Measurements from ENCODE around the gene GDPD3. TPM values are rescaled to one million over a fixed set of nuclear protein-coding genes. Genes with fewer than 3 reads are reported as not detected.

GDPD3 gene
- total RNA-seq, 2 donors from 2014 or later, result 16.7 to 25.8 TPM

DNA sequence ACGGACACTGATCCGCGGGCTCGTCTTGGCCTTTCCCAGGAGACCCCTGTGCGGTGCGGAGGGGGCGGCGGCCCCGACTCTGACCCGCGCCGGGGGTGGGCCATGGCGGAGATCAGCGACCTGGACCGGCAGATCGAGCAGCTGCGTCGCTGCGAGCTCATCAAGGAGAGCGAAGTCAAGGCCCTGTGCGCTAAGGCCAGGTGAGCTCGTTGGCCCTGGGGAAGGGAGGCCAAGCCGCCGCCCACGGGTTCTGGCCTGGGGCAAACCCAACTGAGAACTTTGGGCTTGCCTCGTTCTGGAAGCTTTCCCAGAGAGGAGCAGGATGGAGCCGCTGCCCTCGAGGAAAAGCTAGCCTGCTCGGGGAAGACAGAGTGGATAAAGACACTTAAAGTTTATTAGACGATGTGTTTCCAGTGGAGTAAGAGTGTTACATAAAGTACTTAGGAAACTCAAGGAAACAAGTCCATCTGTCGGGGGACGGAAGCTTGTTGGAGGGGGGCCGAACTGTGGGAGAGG lies 37.0 kb downstream of the GDPD3 start:
- Mint-ChIP-seq H3K9me3 (no peaks in the 10 kb centered on the region), H3K36me3 (peaks cover 26 to 27% of the 10 kb centered on the region in 2 donors), H3K27ac (peak overlapping the region; percentile 91 to 97)
- peak; percentile 9 to 10 for ATAC-seq
- no peak for DNase-seq (ENCODE audit: low spot score in 2 of 2)

DNA sequence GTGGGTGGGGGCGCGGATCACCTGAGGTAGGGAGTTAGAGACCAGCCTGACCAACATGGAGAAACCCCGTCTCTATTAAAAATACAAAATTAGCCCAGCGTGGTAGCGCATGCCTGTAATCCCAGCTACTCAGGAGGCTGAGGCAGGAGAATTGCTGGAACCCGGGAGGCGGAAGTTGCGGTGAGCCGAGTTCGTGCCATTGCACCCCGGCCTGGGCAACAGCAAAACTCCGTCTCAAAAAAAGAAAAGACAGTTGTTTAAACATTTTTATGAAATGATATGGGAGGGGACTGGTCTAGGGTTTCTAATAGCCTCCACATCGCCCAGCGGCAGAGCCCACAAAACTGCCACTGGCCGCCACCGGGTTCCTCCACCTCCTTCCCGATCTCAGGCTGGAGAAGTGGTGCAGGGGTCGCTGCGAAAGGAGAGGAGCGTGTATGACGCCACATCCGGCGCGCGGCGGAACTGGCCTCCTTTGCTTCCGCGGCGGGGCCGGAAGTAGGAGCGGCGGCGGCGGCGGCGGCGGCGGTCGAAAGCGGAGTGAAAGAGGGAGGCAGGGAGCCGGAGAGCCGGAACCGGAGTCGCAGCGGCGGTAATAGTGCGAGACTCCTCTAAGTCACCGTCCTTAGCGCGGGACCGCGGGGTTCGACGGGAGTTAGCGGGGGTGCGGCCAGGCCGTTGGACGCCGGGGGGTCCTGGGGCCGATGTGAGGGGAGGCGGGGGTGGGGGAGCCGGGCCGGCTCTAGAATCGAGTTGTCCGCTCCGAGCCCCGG lies 37.6 kb downstream of the GDPD3 start, which contains the start of gene PPP4C:
Gene PPP4C, plus strand, starts transcription at position 492 of the 773 bp plus-strand sequence. CDS start 384 bp downstream, outside the sequence.
- H3K27ac Mint-ChIP-seq, result peak within 1 kb of the TSS; percentile 91 to 97
- H3K9me3 Mint-ChIP-seq, result no peaks in the 10 kb centered on the region
- H3K36me3 Mint-ChIP-seq, result peaks cover 26 to 27% of the 10 kb centered on the region in 2 donors
- ATAC-seq, result peak; percentile 91 to 93
- DNase-seq (ENCODE audit: low spot score in 2 of 2), result peak; percentile 90 to 92

DNA sequence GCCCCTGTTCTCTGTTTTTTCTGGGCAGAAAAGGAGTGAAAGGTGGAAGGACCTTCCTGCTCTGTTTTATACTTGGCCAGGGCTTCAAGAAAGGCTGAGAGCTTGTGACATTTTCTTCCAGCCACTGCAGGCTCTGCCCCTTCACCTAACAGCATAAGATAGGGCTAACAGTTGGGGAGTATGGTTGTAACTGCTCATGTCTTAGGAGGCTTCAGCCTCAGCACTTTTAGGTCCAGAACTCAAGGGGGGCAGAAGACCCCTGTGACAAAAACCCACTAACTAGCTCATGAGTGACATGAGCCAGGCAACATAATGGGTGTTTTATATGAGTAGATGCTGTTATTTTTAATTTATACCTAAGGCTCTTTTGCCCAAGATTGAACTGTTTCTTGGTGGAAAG lies 42.8 kb downstream of the GDPD3 start:
- H3K9me3 Mint-ChIP-seq, result no peaks in the 10 kb centered on the region
- DNase-seq (ENCODE audit: low spot score in 2 of 2) (no peak), ATAC-seq (no peak)
- H3K27ac Mint-ChIP-seq, result peak overlapping the region in 1 of 2 donors; percentile 65
- H3K36me3 Mint-ChIP-seq, result peaks cover 34 to 45% of the 10 kb centered on the region in 2 donors

DNA sequence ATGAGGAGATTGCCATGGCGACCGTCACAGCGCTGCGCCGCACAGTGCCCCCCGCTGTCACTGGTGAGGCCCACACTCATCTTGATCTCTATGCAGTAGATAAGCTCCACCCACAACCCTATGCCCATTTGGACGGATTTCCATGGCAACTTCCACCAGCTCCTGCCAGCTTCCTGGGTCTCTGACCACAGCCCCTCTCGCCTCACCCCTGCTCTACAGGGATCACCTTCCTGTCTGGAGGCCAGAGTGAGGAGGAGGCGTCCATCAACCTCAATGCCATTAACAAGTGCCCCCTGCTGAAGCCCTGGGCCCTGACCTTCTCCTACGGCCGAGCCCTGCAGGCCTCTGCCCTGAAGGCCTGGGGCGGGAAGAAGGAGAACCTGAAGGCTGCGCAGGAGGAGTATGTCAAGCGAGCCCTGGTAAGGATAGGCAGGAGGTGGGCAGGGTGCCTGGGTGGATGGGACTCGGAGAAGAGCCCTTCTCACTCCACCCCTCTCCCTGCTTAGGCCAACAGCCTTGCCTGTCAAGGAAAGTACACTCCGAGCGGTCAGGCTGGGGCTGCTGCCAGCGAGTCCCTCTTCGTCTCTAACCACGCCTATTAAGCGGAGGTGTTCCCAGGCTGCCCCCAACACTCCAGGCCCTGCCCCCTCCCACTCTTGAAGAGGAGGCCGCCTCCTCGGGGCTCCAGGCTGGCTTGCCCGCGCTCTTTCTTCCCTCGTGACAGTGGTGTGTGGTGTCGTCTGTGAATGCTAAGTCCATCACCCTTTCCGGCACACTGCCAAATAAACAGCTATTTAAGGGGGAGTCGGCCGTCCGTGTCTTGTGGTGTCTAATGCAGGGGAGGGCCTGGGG lies 43.5 kb downstream of the GDPD3 start:
- DNase-seq (ENCODE audit: low spot score in 2 of 2) (no peak), ATAC-seq (no peak)
- Mint-ChIP-seq H3K27ac (peak overlapping the region; percentile 41 to 85), H3K36me3 (peaks cover 38 to 50% of the 10 kb centered on the region in 2 donors), H3K9me3 (no peaks in the 10 kb centered on the region)

DNA sequence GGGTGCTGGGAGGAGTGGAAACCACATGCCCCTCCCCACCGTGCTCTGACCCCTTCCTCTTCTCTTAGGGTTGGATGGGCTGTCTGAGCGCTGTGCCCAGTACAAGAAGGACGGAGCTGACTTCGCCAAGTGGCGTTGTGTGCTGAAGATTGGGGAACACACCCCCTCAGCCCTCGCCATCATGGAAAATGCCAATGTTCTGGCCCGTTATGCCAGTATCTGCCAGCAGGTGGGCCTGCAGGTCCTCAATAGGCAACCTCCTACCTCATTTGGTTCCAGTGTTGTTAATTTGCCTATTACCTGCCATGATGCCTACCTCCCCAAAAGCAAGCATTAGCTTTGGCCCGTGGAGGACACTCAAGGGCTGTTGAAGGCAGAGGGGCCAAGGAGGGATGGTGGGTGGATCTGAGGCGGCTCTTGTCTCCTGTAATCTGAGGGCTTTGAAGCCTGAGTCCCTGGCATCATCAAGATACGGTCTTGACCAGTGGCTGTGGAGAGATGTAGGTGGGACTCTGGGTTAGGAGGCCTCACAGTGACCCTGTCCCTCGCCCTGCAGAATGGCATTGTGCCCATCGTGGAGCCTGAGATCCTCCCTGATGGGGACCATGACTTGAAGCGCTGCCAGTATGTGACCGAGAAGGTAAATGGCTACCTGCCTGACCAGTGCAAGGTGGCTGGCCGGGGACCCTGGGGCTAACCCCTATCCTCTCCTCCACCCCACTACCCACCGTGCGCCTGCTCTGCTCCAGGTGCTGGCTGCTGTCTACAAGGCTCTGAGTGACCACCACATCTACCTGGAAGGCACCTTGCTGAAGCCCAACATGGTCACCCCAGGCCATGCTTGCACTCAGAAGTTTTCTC lies 44.4 kb downstream of the GDPD3 start:
- no peak for ATAC-seq
- peak in 1 of 2 donors; percentile 54 for DNase-seq (ENCODE audit: low spot score in 2 of 2)
- peaks cover 46 to 55% of the 10 kb centered on the region in 2 donors for H3K36me3 Mint-ChIP-seq
- H3K9me3 Mint-ChIP-seq, result no peaks in the 10 kb centered on the region
- peak overlapping the region; percentile 41 to 85 for H3K27ac Mint-ChIP-seq

DNA sequence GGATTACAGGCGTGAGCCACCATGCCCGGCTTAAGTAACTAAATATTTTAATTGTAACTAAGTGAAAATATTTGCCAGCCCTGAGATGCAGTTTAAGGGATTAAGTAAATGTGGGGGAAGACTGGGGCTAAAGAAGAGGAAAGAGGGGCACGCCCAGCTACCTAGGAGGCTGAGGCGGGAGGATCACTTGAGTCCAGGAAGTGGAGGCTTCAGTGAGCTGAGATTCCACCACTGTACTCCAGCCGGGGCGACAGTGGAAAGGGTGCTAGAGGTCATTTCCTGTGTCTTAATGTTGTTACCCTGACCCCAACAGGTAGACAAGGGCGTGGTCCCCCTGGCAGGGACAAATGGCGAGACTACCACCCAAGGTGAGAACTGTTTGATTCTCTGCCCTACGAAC lies 45.0 kb downstream of the GDPD3 start:
- no peak for DNase-seq (ENCODE audit: low spot score in 2 of 2)
- Mint-ChIP-seq H3K9me3 (no peaks in the 10 kb centered on the region), H3K36me3 (peaks cover 49 to 58% of the 10 kb centered on the region in 2 donors), H3K27ac (peak overlapping the region; percentile 20 to 91)
- no peak for ATAC-seq

DNA sequence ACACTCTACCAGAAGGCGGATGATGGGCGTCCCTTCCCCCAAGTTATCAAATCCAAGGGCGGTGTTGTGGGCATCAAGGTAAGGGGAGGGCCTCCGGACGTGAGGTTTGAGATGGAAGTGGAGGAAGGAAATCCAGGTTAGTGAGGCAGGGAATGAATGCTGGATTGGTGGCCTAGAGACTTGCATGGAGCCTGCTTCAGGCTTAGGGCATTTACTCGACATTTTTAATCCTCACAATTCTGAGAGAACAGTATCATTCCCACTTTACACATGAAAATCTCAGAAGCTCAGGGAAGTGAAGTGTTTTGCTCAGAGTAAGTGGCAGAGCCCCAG lies 45.8 kb downstream of the GDPD3 start:
- H3K27ac Mint-ChIP-seq, result peak overlapping the region; percentile 92 to 98
- no peaks in the 10 kb centered on the region for H3K9me3 Mint-ChIP-seq
- DNase-seq (ENCODE audit: low spot score in 2 of 2), result no peak
- no peak for ATAC-seq
- peaks cover 49 to 58% of the 10 kb centered on the region in 2 donors for H3K36me3 Mint-ChIP-seq

DNA sequence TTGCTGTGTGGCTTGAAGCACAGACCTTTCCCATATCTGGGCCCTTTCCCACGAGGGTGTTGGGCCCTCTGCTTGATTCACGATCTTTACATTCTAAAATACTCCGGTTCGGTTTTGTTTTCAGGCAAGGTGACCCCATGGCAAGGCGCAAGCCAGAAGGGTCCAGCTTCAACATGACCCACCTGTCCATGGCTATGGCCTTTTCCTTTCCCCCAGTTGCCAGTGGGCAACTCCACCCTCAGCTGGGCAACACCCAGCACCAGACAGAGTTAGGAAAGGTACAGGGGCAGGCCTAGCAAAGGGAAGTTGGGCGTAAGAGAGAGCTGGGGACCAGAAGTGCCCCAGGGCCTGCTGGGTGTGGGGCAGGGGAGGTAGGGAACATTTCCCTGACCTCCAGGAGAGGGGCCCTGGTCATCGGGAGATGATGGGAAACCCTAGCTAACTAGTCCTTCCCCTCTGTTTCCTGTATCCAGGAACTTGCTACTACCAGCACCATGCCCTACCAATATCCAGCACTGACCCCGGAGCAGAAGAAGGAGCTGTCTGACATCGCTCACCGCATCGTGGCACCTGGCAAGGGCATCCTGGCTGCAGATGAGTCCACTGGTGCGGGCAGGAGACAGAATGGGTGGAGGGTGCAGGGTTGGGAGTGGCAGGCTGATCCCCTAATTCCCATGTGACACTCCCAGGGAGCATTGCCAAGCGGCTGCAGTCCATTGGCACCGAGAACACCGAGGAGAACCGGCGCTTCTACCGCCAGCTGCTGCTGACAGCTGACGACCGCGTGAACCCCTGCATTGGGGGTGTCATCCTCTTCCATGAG lies 46.4 kb downstream of the GDPD3 start:
- H3K27ac Mint-ChIP-seq, result peak overlapping the region; percentile 92 to 98
- peaks cover 49 to 58% of the 10 kb centered on the region in 2 donors for H3K36me3 Mint-ChIP-seq
- DNase-seq (ENCODE audit: low spot score in 2 of 2) (no peak), ATAC-seq (no peak)
- no peaks in the 10 kb centered on the region for H3K9me3 Mint-ChIP-seq

DNA sequence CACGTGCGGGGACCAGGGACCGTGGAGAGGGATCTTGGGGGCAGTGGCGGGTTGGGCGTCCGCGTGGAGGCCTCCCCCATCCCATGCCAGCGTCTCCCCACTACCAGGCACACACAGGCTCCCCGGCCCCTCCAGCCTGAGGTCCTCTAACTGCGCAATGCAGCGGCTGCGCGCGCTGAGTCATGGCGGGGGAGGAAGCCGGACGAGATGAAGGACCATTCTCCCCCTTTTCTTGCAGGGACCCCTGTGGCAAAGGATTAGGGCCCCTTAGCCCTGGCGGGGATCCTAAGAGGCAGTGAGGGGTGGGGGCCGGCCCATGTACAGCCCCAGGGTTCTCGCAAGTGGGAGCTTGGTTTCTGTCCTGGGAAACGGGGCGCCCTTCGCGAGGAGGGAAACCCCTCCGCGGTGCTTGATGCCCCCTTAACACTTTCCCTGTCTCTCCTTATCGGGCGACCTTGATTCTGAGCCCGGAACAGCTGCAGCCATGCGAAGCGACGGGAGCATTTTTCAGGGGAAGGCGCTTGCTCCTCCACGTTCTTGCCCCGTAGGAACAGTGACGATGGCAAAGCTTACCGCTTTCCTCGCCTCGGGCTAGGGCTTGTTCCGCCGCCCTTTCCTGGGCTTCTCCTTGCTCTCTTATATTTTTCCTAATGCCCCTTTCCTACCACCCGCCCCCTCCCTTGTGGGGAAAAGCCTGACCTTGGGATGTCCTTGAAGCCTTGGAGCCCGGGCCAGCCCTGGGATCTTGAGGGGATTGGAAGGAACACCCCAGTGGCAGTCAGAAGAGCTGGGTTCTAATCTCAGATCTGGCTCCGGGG lies 47.2 kb downstream of the GDPD3 start:
- Mint-ChIP-seq H3K27ac (peak overlapping the region; percentile 92 to 98), H3K9me3 (no peaks in the 10 kb centered on the region), H3K36me3 (peaks cover 49 to 58% of the 10 kb centered on the region in 2 donors)
- peak; percentile 34 to 61 for DNase-seq (ENCODE audit: low spot score in 2 of 2)
- ATAC-seq, result peak in 1 of 2 donors; percentile 0

DNA sequence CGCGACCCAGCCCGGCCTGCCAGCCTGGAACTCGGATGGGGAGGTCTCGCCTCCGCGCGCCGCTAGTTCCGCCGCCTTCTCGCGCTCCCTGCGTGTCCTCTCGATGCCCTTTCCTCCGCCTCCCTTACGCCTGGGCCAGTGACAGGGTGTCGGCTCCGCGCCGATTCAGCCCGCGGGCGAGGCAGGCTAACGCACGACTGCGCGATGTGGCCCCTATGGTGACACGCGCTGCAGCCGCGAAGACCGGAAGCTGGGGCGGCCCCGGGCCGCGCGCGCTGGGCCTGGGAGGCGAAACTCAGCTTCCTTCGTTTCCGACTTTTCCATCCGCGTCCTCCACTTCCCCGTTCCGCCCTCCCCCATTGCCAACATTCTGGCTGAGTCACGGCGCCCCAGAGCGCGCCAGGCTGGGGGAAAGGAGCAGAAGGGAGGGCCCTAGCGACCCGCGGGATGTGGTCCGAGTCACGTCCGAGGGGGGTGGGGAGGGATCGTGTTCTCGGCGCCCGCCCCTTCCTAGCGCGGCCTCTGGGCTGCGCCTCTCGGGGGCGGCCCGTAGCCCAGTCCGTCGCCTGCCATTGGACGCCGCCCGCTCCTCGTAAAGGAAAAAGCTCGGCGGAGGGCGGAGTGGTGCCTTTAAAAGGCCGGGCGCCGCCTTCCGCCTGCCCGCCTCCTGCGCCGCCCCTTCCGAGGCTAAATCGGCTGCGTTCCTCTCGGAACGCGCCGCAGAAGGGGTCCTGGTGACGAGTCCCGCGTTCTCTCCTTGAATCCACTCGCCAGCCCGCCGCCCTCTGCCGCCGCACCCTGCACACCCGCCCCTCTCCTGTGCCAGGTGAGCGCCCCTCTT lies 48.0 kb downstream of the GDPD3 start, which contains the start of gene ALDOA:
Gene ALDOA, plus strand, starts transcription at position 659 of the 841 bp plus-strand sequence. CDS start 1,138 bp downstream, outside the sequence.
- H3K36me3 Mint-ChIP-seq, result peaks cover 47 to 55% of the 10 kb centered on the region in 2 donors
- DNase-seq (ENCODE audit: low spot score in 2 of 2) (peak; percentile 96 to 99), ATAC-seq (peak; percentile 87 to 90)
- peak within 1 kb of the TSS; percentile 92 to 98 for H3K27ac Mint-ChIP-seq
- no peaks in the 10 kb centered on the region for H3K9me3 Mint-ChIP-seq

DNA sequence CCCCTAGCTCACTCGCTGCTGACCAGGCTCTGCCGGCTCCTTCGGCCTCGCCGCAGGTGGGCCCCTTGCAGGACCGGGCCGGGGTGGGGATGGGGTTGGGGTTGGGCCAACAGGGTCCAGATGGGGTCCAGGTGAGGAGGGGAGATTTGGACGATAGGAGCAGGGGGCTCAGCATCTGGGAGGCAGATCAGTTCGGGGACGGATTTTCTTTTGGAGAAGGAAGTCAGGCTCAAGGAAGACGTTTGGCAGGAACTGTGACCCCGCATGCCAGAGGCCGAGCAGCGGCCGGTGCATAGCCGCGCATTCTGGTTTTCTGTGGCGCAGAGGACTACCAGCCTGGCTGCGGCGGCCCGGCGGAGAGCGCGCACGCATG lies 48.6 kb downstream of the GDPD3 start:
- Mint-ChIP-seq H3K9me3 (no peaks in the 10 kb centered on the region), H3K27ac (peak overlapping the region; percentile 92), H3K36me3 (peaks cover 41 to 49% of the 10 kb centered on the region in 2 donors)
- DNase-seq (ENCODE audit: low spot score in 2 of 2), result peak in 1 of 2 donors; percentile 70
- ATAC-seq, result no peak

DNA sequence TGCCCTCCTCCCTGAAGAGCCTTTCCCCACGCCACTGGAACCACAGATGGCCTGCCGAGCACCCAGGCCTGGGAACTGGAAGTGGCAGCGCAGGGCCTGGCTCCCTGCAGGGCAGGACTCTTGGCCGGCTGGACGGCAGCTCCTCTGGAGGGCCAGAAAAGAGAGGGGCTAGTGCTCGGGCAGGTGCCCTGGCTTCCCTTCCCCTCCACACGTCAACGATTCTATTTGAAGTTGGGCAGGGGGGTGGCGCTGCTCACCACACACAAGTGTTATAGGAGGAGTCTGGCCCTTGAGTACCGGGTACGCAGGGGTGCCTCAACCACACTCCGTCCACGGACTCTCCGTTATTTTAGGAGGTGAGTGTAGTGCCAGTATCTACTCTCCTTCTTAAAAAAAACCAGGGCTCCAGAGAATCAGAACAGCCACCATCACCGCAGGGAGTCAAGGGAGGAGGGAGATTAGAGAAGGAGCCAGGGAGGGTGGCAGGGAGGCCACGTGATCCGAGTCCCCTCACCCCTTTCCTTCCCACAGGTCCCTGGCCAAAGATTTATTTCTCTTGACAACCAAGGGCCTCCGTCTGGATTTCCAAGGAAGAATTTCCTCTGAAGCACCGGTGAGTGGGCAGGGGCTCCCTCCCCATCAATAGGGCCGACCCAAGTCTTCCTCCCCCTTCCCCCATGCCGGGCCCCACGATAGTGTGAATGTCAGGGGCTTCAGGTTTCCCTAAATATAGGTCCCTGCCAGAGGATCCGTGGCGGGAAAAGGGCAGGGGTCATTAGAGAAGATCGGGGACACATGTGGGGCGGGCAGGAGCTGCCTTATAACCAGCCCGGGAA lies 49.2 kb downstream of the GDPD3 start:
- Mint-ChIP-seq H3K36me3 (peaks cover 35 to 43% of the 10 kb centered on the region in 2 donors), H3K9me3 (no peaks in the 10 kb centered on the region), H3K27ac (peak overlapping the region; percentile 92 to 99)
- peak; percentile 68 to 83 for DNase-seq (ENCODE audit: low spot score in 2 of 2)
- peak; percentile 25 to 42 for ATAC-seq

DNA sequence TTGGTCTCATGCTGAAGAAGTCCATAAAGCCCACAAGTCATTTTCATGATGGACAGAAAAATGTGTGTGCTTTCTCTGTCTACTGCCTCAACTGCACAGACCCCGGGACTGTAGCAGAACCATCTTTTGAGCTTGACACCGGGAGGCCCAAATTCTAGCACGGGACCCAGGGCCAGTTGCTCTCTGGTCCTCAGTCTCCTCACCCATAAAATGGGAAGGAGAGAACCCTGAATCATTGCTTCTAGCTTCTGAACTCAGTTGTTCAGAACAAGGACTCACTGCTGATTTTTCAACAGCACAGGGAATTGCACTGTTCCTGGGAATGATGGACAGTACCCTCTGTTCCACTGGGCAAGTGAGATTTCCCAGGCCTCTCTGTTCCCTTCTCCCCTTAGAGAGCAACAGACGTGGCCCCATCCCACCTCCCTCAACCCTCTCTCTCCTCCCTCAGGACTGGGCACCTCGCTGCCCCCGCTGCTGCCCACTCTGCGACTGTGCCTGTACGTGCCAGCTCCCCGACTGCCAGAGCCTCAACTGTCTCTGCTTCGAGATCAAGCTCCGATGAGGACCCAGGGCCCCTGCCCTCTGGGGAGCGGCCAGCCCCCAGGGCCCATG lies 50.0 kb downstream of the GDPD3 start:
- DNase-seq (ENCODE audit: low spot score in 2 of 2), result no peak
- ATAC-seq, result no peak
- Mint-ChIP-seq H3K27ac (peak overlapping the region; percentile 92 to 99), H3K9me3 (no peaks in the 10 kb centered on the region), H3K36me3 (peaks cover 34 to 38% of the 10 kb centered on the region in 2 donors)
